Stimulated activated CD8-positive, alpha-beta memory T cell treated with anti-CD3 and anti-CD28 coated beads, Interleukin-15, amount 100 ng/mL, for 24 hours (primary cell): Measurements from ENCODE around the gene PROM1.

Experiments
- DNase-seq: peaks from one replicate; pipeline ENCODE4 v3.0.0-alpha.2; 2020; ENCODE audit warnings: low read depth

Gene PROM1

GRCh38 chr4:16025268-16025667, 58.6 kb downstream of the PROM1 start:
- DNase-seq = no peak

DNA sequence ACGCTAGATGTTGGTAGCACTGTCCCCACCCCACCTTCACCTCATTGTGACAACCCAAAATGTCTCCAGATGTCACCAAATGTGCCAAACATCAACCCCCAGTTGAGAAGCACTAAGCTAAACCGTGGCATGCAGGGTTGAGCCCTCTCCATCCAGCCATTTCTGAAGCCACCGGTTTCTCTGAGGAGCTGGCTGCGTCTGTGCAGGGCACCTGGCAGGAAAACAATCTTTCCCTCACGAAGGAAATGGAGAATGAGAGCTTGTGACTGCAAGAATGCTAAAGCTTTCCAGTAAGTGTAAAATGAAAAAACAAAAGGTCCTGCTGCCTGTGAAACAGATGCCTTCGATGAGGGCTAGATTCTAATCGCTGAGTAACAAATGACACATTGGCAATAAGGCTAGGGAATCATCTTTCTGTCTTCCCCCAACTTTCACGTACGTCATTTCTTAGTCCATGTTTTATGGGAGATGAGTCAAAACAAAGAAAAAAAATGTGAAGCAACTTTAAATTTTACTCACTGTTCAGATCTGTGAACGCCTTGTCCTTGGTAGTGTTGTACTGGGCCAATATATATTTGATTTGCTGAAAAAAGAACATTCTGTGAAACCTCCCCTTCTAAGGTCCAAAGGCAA, 59.9 kb downstream of the PROM1 start:
- no peak for DNase-seq

DNA sequence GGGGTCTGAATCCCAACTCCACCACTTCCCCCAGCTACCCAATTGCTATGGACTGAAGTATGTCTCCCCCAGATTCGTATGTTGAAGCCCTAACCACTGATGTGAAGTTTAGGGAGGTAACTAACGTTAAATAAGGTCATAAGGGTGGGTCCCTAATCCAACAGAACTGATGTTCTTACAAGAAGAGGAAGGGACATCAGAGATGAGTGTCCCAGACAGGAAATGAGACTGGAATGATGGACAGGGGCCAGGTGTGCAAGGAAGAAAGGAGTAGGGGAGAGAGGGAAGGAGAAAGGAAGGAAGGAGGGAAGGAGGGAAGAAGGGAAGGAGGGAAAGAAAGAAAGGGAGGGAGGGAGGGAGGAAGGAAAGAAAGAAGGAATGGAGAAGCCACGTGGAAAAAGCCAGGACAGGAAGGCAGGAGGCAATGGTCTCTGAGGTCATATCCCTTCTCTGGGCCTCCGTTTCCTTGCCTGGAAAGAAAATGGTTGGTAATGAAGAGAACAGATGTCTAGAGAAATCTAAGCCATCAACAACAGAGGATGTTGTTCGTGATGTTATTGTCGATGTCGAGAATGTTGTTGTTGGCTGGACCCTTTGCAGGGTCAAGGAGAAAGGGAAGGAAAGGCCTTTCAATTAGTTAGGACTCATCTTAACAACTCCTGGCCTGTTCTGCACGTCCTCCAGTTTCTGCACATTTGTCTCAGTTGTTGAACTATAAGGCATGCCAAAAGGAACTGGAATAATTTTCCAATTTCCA, 61.8 kb downstream of the PROM1 start:
- no peak for DNase-seq

DNA sequence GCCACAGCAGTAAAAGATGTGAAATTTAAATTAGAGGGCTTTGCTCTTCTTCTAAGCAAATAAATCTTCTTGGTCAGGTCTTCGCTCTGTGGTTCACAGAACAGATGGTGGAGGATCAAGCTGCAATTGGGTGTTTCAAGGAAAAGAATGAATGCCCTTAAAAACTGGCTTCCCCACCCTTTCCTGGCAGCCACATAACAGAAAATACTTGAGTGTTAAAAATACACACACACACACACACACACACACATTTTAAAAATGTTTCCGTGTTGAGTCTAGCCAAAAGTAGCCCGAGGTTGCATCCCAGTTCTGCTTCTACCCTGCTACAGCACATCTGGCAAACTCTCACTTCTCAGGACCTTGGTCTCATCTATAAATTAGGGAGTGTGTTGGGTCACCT, 64.2 kb downstream of the PROM1 start:
- DNase-seq = no peak

DNA sequence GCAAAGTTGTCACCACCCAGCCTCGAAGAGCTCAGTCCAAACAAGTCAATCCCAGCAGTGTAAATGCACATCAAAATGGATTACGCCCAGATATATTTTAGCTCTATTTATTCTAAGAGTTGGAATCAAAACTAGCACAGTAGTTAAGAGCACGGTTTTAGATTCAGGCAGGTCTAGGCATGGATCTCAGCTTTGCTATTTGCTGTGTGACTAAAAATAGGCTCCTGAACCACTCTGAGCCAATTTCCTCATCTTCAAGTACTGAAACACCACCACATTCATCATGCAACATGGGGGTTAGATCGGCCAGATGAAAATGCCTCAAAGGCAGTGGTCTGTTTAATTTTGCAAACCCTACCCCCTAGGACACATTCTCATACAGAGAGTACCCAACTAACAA, 65.0 kb downstream of the PROM1 start:
- DNase-seq = no peak

- no peak for DNase-seq
Measured at GRCh38 chr4:16018061-16018676, 65.7 kb downstream of the PROM1 start.

DNA sequence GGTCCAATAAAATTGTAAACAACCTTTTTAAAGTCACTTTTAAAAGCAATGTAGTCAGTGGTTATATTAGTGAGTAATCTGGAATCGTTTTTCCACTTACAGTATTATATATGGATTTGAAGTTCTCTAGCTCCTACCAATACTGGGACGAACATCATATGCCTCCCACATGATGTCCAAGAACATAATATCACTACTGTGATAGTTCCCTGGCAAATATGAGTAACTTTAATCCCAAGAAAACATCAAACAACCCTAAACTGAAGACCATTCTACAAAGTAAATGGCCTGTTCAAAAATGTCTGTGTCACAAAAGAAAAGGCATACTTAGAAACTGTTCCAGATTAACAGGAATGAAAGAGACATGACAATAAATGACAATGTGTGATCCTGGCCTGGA, 67.3 kb downstream of the PROM1 start:
- DNase-seq = no peak

DNA sequence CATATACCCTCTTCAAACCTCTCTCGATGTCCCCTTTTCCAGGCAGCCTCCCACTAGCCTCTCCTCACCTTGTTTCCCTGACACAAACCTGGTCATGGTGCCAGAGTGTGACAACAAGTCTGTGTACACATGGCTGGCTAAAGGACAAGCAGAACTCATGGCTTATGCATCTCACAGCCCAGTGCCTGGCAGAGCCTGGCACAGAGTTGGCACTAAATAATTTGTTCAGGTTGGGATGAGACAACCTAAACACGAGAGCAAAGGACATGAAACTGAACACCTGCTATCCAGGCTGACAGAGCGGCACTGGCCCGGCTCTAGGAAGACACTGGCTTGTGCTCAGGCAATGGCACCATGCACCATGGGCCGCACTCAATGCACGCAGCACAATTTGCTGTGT, 72.7 kb downstream of the PROM1 start:
- no peak for DNase-seq

GRCh38 chr4:16009153-16009552, 74.7 kb downstream of the PROM1 start:
- DNase-seq = no peak

- no peak for DNase-seq
Measured at GRCh38 chr4:16007471-16008095, 76.2 kb downstream of the PROM1 start.

- no peak for DNase-seq
Measured at GRCh38 chr4:16006771-16007446, 76.9 kb downstream of the PROM1 start.

DNA sequence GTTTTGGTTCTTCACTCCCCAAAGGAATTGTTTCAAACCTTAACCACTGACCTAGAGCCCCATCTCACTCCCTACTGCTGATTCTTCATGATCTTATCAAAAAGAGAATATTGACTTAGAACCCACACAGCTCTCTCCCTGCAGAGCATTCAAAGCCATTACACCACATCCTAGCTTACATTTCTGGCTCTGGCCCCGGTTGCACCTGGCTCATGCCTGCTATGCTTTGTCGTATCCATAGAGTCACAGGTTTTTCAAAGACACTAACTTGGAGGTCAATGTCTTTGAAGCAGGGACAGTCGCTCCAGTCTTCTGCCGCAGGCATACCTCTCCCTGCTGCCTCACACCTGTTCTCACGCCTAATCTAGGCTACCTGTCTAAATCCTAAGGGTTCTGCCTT, 78.1 kb downstream of the PROM1 start:
- DNase-seq = no peak

- no peak for DNase-seq
Measured at GRCh38 chr4:16001484-16001858, 82.4 kb downstream of the PROM1 start.

DNA sequence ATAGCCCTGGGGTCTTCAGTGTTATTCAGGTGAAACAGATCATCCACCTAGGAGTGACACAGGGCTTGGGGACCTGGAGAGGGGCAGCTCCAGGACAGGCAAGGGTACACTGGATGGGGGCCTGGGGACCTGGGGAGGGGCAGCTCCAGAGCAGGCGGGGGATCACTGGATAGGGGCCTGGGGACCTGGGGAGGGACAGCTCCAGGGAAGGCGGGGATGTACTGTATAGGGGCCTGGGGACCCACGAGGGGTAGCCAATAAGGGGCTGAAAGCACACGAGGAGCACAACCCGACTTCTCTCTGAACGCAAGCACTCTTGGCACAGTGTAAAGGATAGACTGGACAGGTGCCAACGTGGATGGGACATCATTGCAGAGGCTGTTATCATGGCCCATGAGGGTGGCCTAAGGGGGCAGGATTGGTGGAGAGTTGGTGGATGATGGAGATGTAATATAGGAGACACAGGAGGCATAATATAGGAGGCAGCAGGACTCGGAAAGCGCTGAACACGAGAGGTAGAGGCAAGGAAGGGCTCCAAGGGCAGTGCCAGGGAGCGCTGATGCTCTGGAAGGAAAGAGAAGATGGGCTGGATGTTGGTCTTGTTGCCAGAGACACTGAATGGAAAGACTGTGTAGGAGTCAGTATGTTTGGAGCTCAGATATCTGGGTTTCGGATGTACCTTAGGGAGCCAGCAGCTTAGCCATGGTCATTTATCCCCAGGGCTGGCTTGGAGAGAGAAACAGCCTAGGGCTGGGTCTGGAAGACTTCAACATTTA, 82.9 kb downstream of the PROM1 start:
- no peak for DNase-seq

- no peak for DNase-seq
Measured at GRCh38 chr4:15996773-15997172, 87.0 kb downstream of the PROM1 start.

DNA sequence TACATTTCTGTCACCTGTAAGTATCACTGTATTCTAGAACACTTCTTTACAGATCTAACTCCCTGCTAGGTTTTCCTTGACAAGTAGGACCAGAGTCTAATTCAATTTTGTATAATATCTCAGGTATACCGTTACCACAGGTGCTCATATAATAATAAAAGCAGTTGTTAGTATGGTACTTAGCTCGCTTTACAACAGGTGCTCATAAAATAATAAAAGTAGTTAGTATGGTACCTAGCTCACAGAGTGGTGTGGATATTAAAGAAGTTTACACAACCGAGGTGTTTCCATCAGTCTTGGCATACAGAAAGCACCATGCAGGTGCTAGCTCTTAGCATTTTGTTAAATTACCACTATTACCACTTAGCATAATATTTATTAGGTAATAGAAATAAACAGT, 88.0 kb downstream of the PROM1 start:
- DNase-seq = no peak

GRCh38 chr4:15992167-15992485, 91.7 kb downstream of the PROM1 start:
- no peak for DNase-seq

DNA sequence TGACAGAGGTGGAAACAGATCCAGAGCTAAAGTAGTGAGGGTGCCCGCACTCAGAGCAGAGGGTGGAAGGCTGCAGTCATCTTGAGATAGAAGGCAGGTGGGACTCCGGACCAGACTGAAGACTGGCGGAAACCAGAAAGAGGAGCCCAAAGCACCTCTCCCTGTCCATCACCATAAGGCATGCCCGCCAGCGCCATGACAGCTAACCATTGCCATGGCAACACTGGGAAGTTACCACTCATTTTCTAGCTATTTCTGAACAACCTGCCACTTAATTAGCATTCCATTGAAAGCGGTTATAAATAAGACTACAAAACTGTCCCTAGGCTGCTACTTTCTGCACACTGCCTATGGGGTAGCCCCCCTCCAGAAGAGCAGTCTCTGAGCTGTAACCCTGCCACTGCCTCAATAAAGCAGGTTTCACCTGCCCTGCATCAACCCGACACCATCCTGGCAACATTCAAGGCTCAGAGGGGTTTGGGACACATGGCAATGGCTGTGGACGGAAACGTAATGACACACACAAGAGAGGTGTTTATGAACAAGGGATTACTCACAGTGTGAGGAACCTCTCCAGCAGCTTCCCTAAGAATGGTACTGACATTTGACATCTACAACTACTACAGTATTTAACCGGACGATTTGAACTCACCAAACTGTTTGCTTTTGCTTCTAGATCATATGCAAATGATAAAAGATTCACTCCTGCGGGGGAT, 93.1 kb downstream of the PROM1 start:
- no peak for DNase-seq

- DNase-seq = no peak
Measured at GRCh38 chr4:15989424-15989823, 94.4 kb downstream of the PROM1 start.

GRCh38 chr4:15988222-15988621, 95.6 kb downstream of the PROM1 start:
- DNase-seq = no peak

DNA sequence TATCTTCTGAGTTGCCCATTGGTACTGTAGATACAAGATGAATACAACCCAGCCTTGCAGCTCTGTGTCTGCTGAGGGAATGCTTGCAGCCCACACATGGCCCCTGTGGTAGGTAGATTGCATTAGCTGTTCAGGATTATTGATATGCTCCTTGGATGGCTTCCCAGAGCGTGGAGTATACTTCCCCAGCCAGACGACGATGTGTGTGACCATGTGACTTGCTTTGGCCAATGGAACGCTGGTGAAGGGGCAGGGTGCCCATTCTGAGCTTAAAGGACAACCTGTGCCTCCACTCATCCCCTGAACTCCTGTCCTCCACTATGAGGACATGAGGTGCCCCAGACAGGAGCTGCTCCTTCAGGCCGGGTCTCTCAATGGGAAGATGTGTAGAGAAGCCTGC, 96.9 kb downstream of the PROM1 start:
- DNase-seq = no peak
